EL (cell line): ENCODE results near the gene CEP128.

Experiments used
- DNase-seq: peaks from one replicate; pipeline ENCODE4 v3.0.0-alpha.2; 2016

The CEP128 gene

DNA sequence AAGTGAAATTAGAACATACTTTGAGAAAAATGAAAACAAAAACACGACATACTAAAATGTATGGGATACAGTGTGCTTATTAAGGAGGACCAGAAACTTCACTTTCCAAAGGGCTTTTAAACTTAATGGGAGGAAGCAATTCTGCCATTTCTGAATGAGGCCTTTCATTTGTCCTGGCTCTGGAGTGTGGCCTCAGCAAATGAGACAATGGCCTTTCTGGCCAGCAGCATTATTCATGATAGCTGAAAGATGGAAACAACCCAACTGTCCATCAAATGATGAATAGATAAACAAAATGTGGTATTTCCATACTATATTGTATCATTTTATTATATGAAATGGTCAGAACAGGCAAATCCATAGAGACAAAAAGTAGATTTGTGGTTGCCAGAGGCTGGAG, 338.6 kb downstream of the CEP128 start:
- no peak for DNase-seq

DNA sequence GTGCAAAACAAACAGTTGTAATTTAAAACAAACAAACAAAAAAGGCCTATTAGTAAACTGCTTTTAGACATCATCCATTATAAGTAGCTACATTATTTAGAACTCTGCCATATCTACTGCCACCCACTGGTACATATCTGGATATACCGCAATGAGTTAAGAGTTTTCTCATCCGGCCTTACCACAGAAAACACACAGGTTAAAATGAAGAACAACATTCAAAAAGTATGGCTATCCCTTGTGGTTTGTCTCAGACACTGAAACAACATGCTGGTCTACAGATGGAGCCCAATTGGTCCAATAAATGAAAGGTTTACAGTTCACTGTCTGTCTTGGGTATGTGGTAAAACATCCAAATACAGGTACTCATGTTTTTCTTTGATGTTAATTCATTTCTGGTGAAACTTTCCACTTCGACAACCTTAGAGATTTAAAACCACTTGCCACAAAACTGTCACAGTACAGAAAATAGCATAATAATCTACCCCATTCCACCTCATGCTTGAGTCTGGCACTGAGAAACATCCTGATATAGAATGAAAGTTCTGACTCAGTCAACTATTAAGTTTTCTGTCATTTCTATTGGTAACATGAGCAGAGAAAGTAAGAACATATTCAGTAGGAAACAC, 354.3 kb downstream of the CEP128 start:
- peak; percentile 51 for DNase-seq

DNA sequence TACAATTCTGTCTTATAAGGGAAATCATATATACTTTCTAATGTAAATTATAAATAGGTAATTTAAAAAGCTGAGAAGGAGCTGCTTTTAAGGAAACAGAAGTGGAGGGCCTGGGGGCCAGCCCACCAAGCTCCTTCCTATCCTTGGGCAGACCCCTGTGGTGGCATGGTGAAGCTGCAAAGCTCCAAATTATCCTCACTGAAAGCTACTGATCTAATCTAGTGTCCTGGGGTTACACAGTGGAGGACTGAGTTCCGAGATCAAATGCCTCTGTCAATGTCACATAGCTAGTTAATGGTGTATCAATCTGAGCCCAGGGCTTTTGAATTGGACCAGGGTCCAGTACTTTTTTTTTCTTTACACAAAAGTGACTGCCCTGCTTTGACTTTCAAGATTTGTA, 355.4 kb downstream of the CEP128 start:
- no peak for DNase-seq

DNA sequence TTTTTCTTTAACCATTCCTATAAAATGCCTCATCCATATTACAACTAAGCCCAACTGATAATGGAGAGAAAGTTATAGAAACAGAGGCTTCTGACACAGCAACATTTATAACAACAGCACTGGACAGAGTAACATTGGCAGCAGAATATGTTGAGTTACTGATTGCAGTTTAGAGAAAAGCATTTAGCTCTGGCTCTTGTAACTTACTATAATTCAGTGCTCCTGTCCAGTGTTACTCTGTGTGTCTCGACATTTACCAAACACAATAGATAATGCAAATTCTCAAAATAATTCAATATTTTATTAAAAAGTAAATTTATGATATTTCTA, 356.1 kb downstream of the CEP128 start:
- no peak for DNase-seq

GRCh38 chr14:80584744-80585505, 356.6 kb downstream of the CEP128 start:
- peak; percentile 8 for DNase-seq

- no peak for DNase-seq
Observed at GRCh38 chr14:80577599-80577998, 363.9 kb downstream of the CEP128 start.

- no peak for DNase-seq
Observed at GRCh38 chr14:80576401-80576800, 365.1 kb downstream of the CEP128 start.

- no peak for DNase-seq
Observed at GRCh38 chr14:80575763-80576162, 365.8 kb downstream of the CEP128 start.

DNA sequence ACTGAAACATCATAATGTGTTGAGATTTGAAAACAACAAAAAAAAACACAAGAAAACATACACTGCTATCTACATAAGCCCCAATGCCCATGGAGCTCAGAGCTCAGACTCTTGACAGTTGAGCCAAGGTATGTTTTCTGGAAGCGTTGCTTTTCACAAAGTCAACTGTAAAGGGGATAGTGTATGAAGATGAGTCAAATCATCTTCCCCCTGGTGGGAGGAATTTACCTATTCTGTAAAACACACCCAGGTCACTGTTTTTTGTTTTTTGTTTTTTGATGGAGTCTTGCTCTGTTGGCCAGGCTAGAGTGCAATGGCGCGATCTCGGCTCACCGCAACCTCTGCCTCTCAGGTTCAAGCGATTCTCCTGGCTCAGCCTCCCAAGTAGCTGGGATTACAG, 368.9 kb downstream of the CEP128 start:
- no peak for DNase-seq

DNA sequence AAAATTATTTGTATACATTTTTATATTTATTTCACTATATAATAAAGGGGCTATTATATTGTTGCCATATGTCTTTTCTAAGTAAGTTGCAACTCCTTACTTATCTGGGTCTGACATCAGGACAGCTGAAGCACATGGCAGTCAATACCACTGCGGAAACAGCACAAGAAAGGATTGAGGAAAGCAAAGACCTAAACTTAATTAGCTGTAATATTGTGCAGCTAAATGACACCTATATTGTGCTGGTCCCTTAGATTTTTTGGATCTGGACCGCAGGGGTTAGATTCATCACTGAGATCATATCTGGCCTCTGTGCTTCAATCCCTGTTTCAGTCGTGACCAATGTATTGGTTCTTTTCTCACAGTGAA, 370.6 kb downstream of the CEP128 start:
- DNase-seq: no peak

DNA sequence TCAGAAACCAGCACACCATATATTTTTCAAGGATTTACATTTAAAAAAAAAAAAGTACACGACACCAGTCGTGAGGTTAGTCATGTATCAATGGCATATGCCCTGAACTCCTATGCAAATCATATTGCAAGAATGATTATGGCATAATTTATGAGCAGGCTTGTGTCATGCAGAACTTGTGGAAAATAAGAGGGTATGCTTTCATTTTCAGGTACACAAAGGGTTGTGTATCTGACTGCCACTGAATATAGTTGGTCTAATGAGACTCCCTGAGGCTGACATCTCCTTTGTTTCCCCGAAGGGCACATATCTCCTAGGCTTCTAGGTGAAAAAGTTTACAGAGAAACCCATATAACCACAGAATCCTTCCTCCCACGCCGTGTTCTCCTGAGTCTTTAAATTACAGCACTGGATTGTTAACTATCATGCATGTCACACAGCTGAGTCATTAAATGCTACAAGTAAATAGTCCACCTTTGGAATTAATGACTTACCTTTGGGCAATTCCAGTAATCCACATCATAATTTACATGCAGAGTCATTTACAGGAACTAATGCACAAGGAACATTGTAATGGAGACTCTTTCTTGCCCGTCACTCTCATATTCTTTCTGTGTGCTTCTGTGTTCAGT, 373.5 kb downstream of the CEP128 start:
- DNase-seq: peak; percentile 79

GRCh38 chr14:80565001-80565400, 376.5 kb downstream of the CEP128 start:
- no peak for DNase-seq

- no peak for DNase-seq
Observed at GRCh38 chr14:80564051-80564450, 377.5 kb downstream of the CEP128 start.

GRCh38 chr14:80560800-80561657, 380.5 kb downstream of the CEP128 start:
- no peak for DNase-seq

DNA sequence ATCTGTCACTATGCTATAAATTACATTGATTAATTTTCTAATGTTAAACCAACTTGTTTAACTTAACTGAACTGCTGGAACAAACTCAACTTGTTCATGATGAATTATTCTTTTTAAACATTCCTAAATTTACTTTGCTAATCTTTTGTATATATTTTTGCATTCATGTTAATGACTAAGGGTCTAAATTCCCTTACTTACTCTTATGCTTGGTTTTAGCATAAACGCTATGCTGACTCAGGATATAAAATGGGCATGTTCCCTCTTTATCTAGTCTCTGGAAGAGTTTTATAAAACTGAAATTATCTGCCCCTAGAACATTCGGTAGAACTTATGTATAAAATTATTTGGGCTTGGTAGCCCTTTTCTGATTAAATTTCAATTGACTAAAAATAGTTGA, 387.4 kb downstream of the CEP128 start:
- DNase-seq: no peak

- no peak for DNase-seq
Observed at GRCh38 chr14:80549141-80549540, 392.4 kb downstream of the CEP128 start.

DNA sequence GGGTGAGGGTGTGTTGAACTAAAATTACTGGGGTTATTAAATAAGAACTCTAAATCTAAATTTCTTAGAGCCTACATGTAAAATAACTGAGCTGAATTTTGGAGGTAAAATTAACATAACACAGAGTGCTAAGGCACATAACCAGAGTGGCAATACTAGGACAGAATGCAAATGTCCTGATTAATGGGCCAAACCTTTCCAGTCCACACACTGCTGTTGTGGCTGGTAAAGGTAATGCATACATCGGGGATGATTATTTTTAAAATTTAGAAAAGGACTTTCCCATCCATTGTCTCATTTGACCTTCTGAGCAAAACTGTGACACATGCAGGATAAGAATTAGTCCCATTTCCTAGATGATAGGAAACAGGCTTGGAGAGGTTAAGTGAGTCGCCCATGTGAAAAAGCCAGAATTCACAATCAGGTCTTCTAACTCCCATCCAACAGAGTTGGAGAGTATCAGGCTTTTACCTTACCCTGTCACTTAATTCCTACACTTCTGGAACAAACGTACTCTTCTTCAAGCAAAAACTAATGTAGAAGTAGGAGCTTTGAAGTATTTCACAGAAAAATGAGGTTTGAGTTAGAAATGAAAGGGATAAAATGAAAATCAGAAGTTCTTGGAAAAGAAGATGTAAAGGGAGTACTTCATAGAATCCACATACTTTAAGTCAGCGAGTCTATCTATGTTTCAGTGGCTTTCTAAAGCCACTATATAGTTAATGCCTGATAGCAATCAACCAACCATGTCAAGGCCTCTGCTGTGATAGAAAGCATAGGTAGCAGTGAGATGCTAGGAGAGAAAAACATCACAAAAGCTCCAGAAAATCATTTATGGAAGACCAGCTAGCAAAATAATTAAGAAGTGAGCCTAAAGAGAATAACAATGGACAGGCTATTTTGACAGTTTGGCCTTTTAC, 395.3 kb downstream of the CEP128 start:
- DNase-seq: no peak

DNA sequence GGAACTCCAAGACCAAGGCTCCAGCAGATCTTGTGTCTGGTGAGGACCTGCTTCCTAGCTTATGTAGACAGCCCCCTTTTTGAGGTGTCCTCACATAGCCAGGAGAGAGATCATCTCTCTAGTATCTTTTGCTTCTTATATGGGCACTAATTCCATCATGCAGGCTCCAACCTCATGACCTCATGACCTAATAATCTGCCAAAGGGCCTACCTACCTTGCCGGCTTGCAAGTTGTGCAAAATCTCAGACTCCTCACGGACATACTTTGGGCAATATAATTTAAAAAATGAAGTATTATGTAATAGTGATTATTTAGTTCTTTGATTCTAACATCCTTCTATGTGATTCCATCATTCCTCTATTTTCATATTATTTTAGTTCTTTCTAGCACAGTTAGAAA, 397.2 kb downstream of the CEP128 start:
- DNase-seq: no peak

GRCh38 chr14:80543211-80543610, 398.3 kb downstream of the CEP128 start:
- DNase-seq: no peak

- DNase-seq: no peak
Observed at GRCh38 chr14:80538633-80539375, 402.7 kb downstream of the CEP128 start.

- DNase-seq: no peak
Observed at GRCh38 chr14:80537626-80538025, 403.9 kb downstream of the CEP128 start.

DNA sequence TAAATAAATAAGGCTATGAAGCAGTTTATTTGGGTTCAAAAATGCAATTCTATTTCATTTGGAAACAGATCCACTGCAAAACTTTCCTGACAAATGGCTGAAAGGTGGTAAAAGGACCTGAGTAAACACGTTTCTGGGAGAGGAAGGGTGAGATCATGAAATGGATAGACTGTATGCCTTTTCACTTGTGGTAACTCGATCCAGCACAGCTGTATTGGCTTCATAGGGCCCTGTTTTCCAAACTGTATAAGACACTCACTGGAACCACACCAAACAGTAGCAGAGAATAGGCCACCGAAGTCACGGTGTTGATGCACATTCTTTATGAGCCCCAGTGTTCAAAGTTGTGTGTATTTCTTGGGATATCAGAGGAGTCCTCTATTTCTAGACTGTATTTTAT, 405.1 kb downstream of the CEP128 start:
- no peak for DNase-seq
